IPS-18a (cell line): Measurements from ENCODE around the gene PDE4D.

Source experiments
- H3K27ac ChIP-seq: one replicate; pipeline ENCODE4 v1.5.1; 2013; ENCODE audit warnings: low read length
- H3K27me3 ChIP-seq: one replicate; pipeline ENCODE4 v1.6.1; 2013; ENCODE audit warnings: mild to moderate bottlenecking, low read length; ENCODE audit not compliant: control insufficient read depth, insufficient read depth
- H3K36me3 ChIP-seq: one replicate; pipeline ENCODE4 v1.6.1; 2013; ENCODE audit warnings: low read depth, low read length; ENCODE audit not compliant: control insufficient read depth
- H3K4me1 ChIP-seq: one replicate; pipeline ENCODE4 v1.6.1; 2013; ENCODE audit warnings: low read depth, low read length; ENCODE audit not compliant: control insufficient read depth
- H3K4me3 ChIP-seq: one replicate; pipeline ENCODE4 v1.5.1; 2013; ENCODE audit warnings: low read length
- H3K9ac ChIP-seq: one replicate; pipeline ENCODE4 v1.6.1; 2013; ENCODE audit warnings: mild to moderate bottlenecking, low read length, moderate library complexity
- H3K9me3 ChIP-seq: one replicate; pipeline ENCODE4 v1.6.1; 2013; ENCODE audit warnings: low read depth, low read length; ENCODE audit not compliant: control insufficient read depth

The PDE4D gene

GRCh38 chr5:59366784-59367183 is 526.7 kb downstream of the PDE4D start:
- H3K27me3 ChIP-seq: no peaks in the 10 kb centered on the region

GRCh38 chr5:59362438-59362837 is 531.1 kb downstream of the PDE4D start:
- no peaks in the 10 kb centered on the region for H3K9me3 ChIP-seq
- H3K4me1 ChIP-seq: peaks cover 22% of the 10 kb centered on the region
- no peak overlapping the region for H3K27ac ChIP-seq
- H3K27me3 ChIP-seq: no peaks in the 10 kb centered on the region
- H3K9ac ChIP-seq: no peak overlapping the region
- H3K36me3 ChIP-seq: no peaks in the 10 kb centered on the region
- H3K4me3 ChIP-seq: no peak overlapping the region

More at GRCh38 chr5:59366784-59367183, 526.7 kb downstream of the PDE4D start:
- H3K9ac ChIP-seq: no peak overlapping the region
- H3K36me3 ChIP-seq: no peaks in the 10 kb centered on the region
- no peaks in the 10 kb centered on the region for H3K4me1 ChIP-seq
- no peak overlapping the region for H3K4me3 ChIP-seq
- no peaks in the 10 kb centered on the region for H3K9me3 ChIP-seq
- no peak overlapping the region for H3K27ac ChIP-seq

GRCh38 chr5:59361454-59361853 is 532.1 kb downstream of the PDE4D start:
- Histone ChIP-seq H3K9me3 (no peaks in the 10 kb centered on the region), H3K27me3 (no peaks in the 10 kb centered on the region), H3K4me1 (peaks cover 32% of the 10 kb centered on the region), H3K9ac (no peak overlapping the region), H3K36me3 (no peaks in the 10 kb centered on the region), H3K27ac (no peak overlapping the region), H3K4me3 (no peak overlapping the region)

DNA sequence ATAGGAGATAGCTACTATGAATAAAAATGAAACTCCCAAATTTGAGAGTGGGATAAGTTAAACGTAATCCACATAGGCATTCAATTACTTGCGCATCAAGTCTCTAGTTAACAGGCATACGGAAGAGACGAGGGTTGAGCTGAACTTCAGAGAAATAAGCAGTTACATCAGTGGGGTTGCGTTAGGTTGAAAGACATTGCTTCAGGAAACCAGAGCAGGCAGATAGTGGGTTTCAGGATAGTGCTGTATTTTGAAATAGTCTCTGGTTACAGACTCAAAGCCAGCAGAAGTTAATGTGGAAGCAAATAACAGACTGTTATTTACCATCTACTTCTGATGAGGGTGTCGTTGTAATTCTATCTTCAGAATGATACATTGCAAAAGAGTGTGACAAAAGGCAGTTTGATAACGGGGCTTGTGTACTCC is 533.4 kb downstream of the PDE4D start:
- H3K4me1 ChIP-seq: peaks cover 35% of the 10 kb centered on the region
- no peaks in the 10 kb centered on the region for H3K27me3 ChIP-seq
- no peaks in the 10 kb centered on the region for H3K9me3 ChIP-seq
- no peak overlapping the region for H3K27ac ChIP-seq
- no peak overlapping the region for H3K9ac ChIP-seq
- no peaks in the 10 kb centered on the region for H3K36me3 ChIP-seq
- H3K4me3 ChIP-seq: no peak overlapping the region

DNA sequence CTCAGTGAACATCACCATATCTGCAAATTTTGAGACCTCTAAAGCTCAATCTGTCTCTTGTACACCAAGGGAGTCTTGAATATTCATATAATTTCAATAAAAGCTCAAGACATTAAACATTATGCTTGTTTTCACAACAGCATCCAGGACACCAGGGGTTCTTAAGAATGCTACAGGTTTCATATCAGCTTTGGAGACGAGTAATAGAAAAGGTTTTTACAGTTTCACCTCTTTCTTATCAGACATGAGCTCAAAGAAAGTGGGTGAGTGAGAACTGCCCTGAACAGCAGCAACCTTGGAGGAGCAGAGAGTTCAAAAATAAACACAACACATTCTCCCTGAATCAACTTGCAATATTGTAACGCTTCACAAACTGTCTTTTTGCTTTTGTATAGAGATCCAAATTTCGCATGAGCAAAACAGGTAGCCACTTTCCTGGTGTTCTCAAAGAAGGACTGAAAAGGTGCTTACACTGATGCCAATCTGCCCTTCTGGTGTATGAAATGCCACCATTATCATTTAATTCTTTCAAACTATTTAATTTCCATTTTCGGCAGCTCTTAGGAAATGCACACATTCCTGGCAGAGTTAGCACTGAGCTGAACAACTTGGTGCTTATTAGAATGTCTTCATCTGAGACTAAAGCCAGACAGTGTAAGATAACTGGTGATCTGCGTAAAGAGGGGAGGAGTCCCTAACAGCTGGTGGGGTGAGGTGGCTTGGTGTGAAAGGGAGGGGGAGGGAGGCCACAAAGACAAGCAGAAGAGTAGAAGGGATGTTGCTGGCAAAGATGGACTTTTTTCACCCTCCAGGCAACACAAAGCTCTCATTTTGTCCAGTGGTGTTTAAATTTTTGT is 535.3 kb downstream of the PDE4D start:
- Histone ChIP-seq H3K9me3 (no peaks in the 10 kb centered on the region), H3K27ac (no peak overlapping the region), H3K9ac (no peak overlapping the region), H3K36me3 (no peaks in the 10 kb centered on the region), H3K27me3 (no peaks in the 10 kb centered on the region), H3K4me3 (no peak overlapping the region), H3K4me1 (peaks cover 35% of the 10 kb centered on the region)

- no peaks in the 10 kb centered on the region for H3K9me3 ChIP-seq
- no peak overlapping the region for H3K9ac ChIP-seq
- H3K4me3 ChIP-seq: no peak overlapping the region
- H3K4me1 ChIP-seq: peaks cover 35% of the 10 kb centered on the region
- H3K27ac ChIP-seq: no peak overlapping the region
- no peaks in the 10 kb centered on the region for H3K36me3 ChIP-seq
- no peaks in the 10 kb centered on the region for H3K27me3 ChIP-seq
Measured at GRCh38 chr5:59357381-59357977, 536.0 kb downstream of the PDE4D start.

- H3K9me3 ChIP-seq: no peaks in the 10 kb centered on the region
- H3K27ac ChIP-seq: no peak overlapping the region
- H3K4me1 ChIP-seq: peaks cover 35% of the 10 kb centered on the region
- H3K4me3 ChIP-seq: no peak overlapping the region
- H3K27me3 ChIP-seq: no peaks in the 10 kb centered on the region
- no peaks in the 10 kb centered on the region for H3K36me3 ChIP-seq
- H3K9ac ChIP-seq: no peak overlapping the region
Measured at GRCh38 chr5:59356813-59357380, 536.6 kb downstream of the PDE4D start.

- Histone ChIP-seq H3K4me3 (no peak overlapping the region), H3K36me3 (no peaks in the 10 kb centered on the region), H3K27me3 (no peaks in the 10 kb centered on the region), H3K9me3 (no peaks in the 10 kb centered on the region), H3K27ac (no peak overlapping the region), H3K4me1 (peaks cover 31% of the 10 kb centered on the region), H3K9ac (no peak overlapping the region)
Measured at GRCh38 chr5:59354811-59355210, 538.7 kb downstream of the PDE4D start.

GRCh38 chr5:59354274-59354673 is 539.3 kb downstream of the PDE4D start:
- peaks cover 29% of the 10 kb centered on the region for H3K4me1 ChIP-seq
- H3K36me3 ChIP-seq: no peaks in the 10 kb centered on the region
- H3K9ac ChIP-seq: no peak overlapping the region
- H3K9me3 ChIP-seq: no peaks in the 10 kb centered on the region
- no peaks in the 10 kb centered on the region for H3K27me3 ChIP-seq
- H3K4me3 ChIP-seq: no peak overlapping the region
- H3K27ac ChIP-seq: no peak overlapping the region

GRCh38 chr5:59351076-59351794 is 542.3 kb downstream of the PDE4D start:
- H3K27me3 ChIP-seq: no peaks in the 10 kb centered on the region
- H3K4me3 ChIP-seq: no peak overlapping the region
- H3K9me3 ChIP-seq: no peaks in the 10 kb centered on the region
- H3K4me1 ChIP-seq: peaks cover under 1% of the 10 kb centered on the region
- H3K36me3 ChIP-seq: no peaks in the 10 kb centered on the region
- H3K27ac ChIP-seq: no peak overlapping the region
- no peak overlapping the region for H3K9ac ChIP-seq

- no peaks in the 10 kb centered on the region for H3K27me3 ChIP-seq
- H3K9ac ChIP-seq: no peak overlapping the region
- no peaks in the 10 kb centered on the region for H3K36me3 ChIP-seq
- no peak overlapping the region for H3K27ac ChIP-seq
- H3K4me1 ChIP-seq: no peaks in the 10 kb centered on the region
- H3K9me3 ChIP-seq: no peaks in the 10 kb centered on the region
- H3K4me3 ChIP-seq: no peak overlapping the region
Measured at GRCh38 chr5:59348189-59348588, 545.3 kb downstream of the PDE4D start.
